Measurements from ENCODE around the gene ALDH4A1. TPM values are rescaled to one million over a fixed set of nuclear protein-coding genes. Genes with fewer than 3 reads are reported as not detected.

The ALDH4A1 gene
- total RNA-seq, 1 experiment from 2014 or later, result 18.4 TPM

DNA sequence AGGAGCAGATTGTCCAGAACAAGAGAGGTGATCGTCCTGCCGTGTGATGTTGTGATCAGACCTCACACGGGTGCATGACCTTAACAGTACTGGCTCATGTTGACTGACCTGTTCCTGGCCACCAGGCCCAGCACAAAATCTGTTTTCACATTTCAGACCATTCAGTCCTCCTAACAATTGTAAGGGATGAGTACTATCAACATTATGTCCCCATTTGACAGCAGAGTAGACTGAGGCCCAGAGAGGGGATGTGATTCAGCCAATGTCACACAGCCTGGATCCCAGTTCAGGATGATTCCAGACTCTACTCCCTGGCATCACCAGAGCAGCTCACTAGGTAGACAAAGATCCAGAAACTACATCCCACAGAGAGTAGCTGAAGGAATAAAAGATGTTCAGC lies 35.5 kb downstream of the ALDH4A1 start:
- DNase-seq (ENCODE audit: low spot score), result no peak
- H3K9me3 ChIP-seq (ENCODE audit: low read depth, low read length, poor library complexity, severe bottlenecking), result no peaks in the 10 kb centered on the region
- no peaks in the 10 kb centered on the region for H3K36me3 ChIP-seq (ENCODE audit: insufficient read depth, low read length, poor library complexity, severe bottlenecking)
- H3K27me3 ChIP-seq (replicated peaks; ENCODE audit: insufficient read depth, low read depth, low read length, poor library complexity), result no peaks in the 10 kb centered on the region
- H3K27ac ChIP-seq (ENCODE audit: low read depth, low read length, poor library complexity, severe bottlenecking), result no peak overlapping the region
- H3K4me1 ChIP-seq (ENCODE audit: insufficient read depth, low read length, poor library complexity, severe bottlenecking), result no peaks in the 10 kb centered on the region
- no peak overlapping the region for H3K4me3 ChIP-seq (ENCODE audit: low read depth, low read length, poor library complexity, severe bottlenecking)
- no TSS peak for BruUV-seq (replicated peaks)
- intact Hi-C loops (cut with micrococcal nuclease; ENCODE audit: unreplicated experiment), result no loop called here
- no peak for TF ChIP-seq EZH2 (IDR thresholded peaks at IDR 0.05; ENCODE audit: borderline replicate concordance, low read depth, low read length, poor library complexity, severe bottlenecking)
- TF ChIP-seq, protein P1, sequence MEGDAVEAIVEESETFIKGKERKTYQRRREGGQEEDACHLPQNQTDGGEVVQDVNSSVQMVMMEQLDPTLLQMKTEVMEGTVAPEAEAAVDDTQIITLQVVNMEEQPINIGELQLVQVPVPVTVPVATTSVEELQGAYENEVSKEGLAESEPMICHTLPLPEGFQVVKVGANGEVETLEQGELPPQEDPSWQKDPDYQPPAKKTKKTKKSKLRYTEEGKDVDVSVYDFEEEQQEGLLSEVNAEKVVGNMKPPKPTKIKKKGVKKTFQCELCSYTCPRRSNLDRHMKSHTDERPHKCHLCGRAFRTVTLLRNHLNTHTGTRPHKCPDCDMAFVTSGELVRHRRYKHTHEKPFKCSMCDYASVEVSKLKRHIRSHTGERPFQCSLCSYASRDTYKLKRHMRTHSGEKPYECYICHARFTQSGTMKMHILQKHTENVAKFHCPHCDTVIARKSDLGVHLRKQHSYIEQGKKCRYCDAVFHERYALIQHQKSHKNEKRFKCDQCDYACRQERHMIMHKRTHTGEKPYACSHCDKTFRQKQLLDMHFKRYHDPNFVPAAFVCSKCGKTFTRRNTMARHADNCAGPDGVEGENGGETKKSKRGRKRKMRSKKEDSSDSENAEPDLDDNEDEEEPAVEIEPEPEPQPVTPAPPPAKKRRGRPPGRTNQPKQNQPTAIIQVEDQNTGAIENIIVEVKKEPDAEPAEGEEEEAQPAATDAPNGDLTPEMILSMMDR (conservative IDR thresholded peaks at IDR 0.05; ENCODE audit: low read depth, low read length), result no peak
- ChIA-PET CTCF (interaction anchor here (0.6 kb wide), 1 partner anchor 395 kb away, joined by 10 read pairs; no protein-coding TSS in a partner anchor), POLR2A (ENCODE audit: low non-redundant PET) (no interaction called here)

DNA sequence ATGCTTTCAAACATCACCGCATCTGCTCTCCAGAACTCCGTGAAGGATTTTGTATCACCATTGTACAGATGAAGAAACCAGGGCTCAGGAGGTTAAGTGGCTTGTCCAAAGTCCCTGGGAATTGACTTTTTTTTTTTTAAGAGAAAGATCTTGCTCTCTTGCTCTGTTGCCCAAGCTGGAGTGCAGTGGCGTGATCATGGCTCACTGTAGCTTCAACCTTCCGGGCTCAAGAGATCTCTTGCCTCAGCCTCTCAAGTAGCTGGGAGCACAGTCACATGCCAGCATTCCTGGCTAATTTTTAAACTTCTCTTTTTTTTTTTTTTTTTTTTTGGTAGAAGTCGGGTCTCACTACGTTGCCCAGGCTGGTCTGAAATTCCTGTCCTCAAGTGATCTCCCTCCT lies 36.0 kb downstream of the ALDH4A1 start:
- Histone ChIP-seq H3K27ac (ENCODE audit: low read depth, low read length, poor library complexity, severe bottlenecking) (no peak overlapping the region), H3K4me3 (ENCODE audit: low read depth, low read length, poor library complexity, severe bottlenecking) (no peak overlapping the region), H3K9me3 (ENCODE audit: low read depth, low read length, poor library complexity, severe bottlenecking) (no peaks in the 10 kb centered on the region), H3K27me3 (replicated peaks; ENCODE audit: insufficient read depth, low read depth, low read length, poor library complexity) (no peaks in the 10 kb centered on the region), H3K36me3 (ENCODE audit: insufficient read depth, low read length, poor library complexity, severe bottlenecking) (no peaks in the 10 kb centered on the region), H3K4me1 (ENCODE audit: insufficient read depth, low read length, poor library complexity, severe bottlenecking) (no peaks in the 10 kb centered on the region)
- BruUV-seq (replicated peaks), result no TSS peak
- intact Hi-C loops (cut with micrococcal nuclease; ENCODE audit: unreplicated experiment), result no loop called here
- no peak for TF ChIP-seq EZH2 (IDR thresholded peaks at IDR 0.05; ENCODE audit: borderline replicate concordance, low read depth, low read length, poor library complexity, severe bottlenecking)
- TF ChIP-seq, protein P1 (conservative IDR thresholded peaks at IDR 0.05; ENCODE audit: low read depth, low read length), result no peak
- ChIA-PET CTCF (interaction anchor here (0.6 to 0.7 kb wide), 3 partner anchors 11 to 395 kb away, joined by 6 to 10 read pairs (median 8); no protein-coding TSS in a partner anchor), POLR2A (ENCODE audit: low non-redundant PET) (no interaction called here)
- no peak for DNase-seq (ENCODE audit: low spot score)

GRCh38 chr1:18865176-18865575 lies 37.2 kb downstream of the ALDH4A1 start:
- DNase-seq (ENCODE audit: low spot score), result no peak
- ChIA-PET CTCF (no interaction called here), POLR2A (ENCODE audit: low non-redundant PET) (no interaction called here)
- H3K27ac ChIP-seq (ENCODE audit: low read depth, low read length, poor library complexity, severe bottlenecking), result no peak overlapping the region
- no peaks in the 10 kb centered on the region for H3K36me3 ChIP-seq (ENCODE audit: insufficient read depth, low read length, poor library complexity, severe bottlenecking)
- no peaks in the 10 kb centered on the region for H3K27me3 ChIP-seq (replicated peaks; ENCODE audit: insufficient read depth, low read depth, low read length, poor library complexity)
- intact Hi-C loops (cut with micrococcal nuclease; ENCODE audit: unreplicated experiment), result no loop called here
- no peaks in the 10 kb centered on the region for H3K9me3 ChIP-seq (ENCODE audit: low read depth, low read length, poor library complexity, severe bottlenecking)
- TF ChIP-seq, protein P1 (conservative IDR thresholded peaks at IDR 0.05; ENCODE audit: low read depth, low read length), result no peak
- no peak for TF ChIP-seq EZH2 (IDR thresholded peaks at IDR 0.05; ENCODE audit: borderline replicate concordance, low read depth, low read length, poor library complexity, severe bottlenecking)
- no peaks in the 10 kb centered on the region for H3K4me1 ChIP-seq (ENCODE audit: insufficient read depth, low read length, poor library complexity, severe bottlenecking)
- H3K4me3 ChIP-seq (ENCODE audit: low read depth, low read length, poor library complexity, severe bottlenecking), result no peak overlapping the region
- no TSS peak for BruUV-seq (replicated peaks)
